ENCODE results near the gene HOXB3.

HOXB3 gene

GRCh38 chr17:48567646-48568354 is 22.2 kb downstream of the HOXB3 start:
- no peak for TF ChIP-seq CTCF (IDR thresholded peaks at IDR 0.05; ENCODE audit: control extremely low read depth, extremely low read depth, low read depth, missing control alignments)
- DNase-seq (ENCODE audit: extremely low spot score) = no peak
- POLR2A ChIA-PET = no interaction called here
- CTCF ChIA-PET = interaction anchor here (1.2 to 1.5 kb wide), 3 partner anchors 10 to 110 kb away, joined by 3 to 5 read pairs (median 4); partner anchors contain the start of gene HOXB4

DNA sequence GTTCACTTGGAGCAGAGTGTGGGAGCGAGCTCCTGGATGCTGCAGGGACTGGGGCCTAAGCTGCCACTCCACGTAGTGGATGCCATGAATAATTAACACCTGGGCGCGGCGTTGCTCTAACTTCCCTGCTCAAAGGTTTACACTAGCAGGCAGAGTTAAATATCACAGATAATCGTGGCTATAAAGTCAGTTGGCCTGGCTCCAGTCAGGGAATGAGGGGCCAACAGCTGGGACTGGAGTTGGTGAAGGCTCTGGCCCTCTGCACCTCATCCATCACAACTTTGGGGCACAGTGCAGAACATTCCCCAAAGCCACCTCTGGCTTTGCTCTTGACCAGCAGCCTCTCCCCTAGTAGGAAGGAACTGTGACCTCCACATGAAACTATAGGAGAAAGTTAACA is 22.8 kb downstream of the HOXB3 start:
- ChIA-PET POLR2A (no interaction called here), CTCF (interaction anchor here (1.2 to 1.5 kb wide), 3 partner anchors 11 to 110 kb away, joined by 3 to 5 read pairs (median 4); partner anchors contain the start of gene HOXB4)
- DNase-seq (ENCODE audit: extremely low spot score) = no peak
- TF ChIP-seq CTCF (IDR thresholded peaks at IDR 0.05; ENCODE audit: control extremely low read depth, extremely low read depth, low read depth, missing control alignments) = no peak

DNA sequence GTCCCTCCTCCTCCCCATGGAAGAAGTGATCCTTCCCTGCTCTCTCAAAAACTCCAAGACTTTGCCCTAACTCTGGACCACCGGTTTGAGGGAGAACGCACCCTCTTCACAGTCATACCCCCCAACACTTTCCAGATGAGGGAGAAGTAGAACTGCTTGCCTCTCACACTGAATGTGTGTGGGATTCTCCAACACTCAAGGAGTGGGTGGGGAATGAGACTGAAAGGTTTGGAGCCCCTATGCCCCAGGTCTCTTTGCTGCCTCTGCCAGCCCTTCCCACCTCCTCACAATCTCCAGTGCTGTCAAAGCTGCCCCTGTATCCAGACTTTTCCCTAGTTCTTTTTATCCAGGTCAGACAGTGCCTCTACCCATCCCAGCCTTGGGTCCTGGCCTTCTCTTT is 23.3 kb downstream of the HOXB3 start:
- no peak for DNase-seq (ENCODE audit: extremely low spot score)
- no peak for TF ChIP-seq CTCF (IDR thresholded peaks at IDR 0.05; ENCODE audit: control extremely low read depth, extremely low read depth, low read depth, missing control alignments)
- ChIA-PET POLR2A (no interaction called here), CTCF (interaction anchor here (0.9 to 1.5 kb wide), 3 partner anchors 9 to 66 kb away, joined by 3 to 5 read pairs (median 4); partner anchors contain the start of gene HOXB4)

DNA sequence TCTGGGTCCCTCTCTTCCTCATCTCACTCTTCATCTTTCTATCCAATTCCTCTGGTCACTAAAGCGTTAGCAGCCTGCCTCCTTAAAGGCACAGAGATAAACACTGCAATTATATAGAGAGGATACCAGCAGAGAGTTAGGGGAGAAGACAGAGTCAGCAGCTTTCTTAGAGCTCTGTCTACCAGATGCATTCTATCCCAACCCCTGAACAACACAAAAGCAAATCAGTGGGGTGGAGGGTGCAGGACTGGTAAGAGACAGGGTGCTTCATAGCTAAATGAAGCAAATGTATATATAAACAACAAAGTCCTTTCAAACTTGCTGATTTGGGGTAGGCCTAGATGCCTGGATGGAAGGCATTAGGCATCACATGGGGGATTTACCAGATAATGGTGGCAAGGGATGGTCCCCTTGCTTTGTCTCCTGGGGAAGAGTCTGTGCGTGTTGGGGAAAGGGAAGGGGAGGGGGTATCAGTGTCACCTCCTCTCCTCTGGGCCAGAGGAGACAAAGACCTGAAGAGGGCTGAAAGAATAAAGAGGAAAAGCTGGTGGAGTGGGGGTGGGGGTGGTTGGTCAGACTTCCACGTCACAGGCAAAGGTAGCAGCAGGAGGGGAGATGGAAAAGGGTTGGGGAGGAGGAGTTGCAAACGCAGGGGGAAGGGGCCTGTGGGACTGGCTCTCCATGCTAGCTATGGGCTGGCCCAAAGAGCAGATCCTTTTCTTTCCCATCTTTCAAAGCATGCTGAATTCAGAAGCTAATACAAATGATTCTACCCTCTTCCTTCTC is 23.9 kb downstream of the HOXB3 start:
- ChIA-PET POLR2A (no interaction called here), CTCF (interaction anchor here (0.9 kb wide), 1 partner anchor 9 kb away, joined by 3 read pairs; no protein-coding TSS in a partner anchor)
- no peak for TF ChIP-seq CTCF (IDR thresholded peaks at IDR 0.05; ENCODE audit: control extremely low read depth, extremely low read depth, low read depth, missing control alignments)
- no peak for DNase-seq (ENCODE audit: extremely low spot score)

DNA sequence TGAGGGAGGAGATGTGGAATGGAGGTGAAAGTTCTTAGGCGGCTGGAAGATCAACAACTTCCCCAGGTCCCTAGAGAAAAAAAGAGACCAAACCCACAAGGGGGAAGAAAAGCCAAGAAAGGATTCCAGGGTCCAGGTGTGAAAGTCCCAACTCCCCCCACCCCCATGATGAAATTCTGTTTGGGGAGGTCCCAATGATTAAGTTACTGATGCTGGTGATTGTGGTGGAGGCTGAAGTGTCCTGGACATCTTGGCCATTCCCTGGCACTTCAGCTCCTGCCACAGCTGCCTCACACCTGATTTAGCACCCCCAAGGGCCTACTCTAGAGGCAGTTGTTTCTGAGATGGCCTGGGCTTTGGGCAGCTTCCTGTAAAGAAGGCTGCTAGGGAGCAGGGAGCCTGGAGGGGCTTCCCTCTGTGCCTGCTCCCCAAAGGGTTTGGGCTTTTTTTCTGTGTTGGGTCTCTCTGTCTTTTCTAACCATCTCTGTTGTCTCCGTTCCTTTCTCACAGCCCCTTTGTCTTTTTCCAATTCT is 25.0 kb downstream of the HOXB3 start:
- ChIA-PET CTCF (no interaction called here), POLR2A (no interaction called here)
- TF ChIP-seq CTCF (IDR thresholded peaks at IDR 0.05; ENCODE audit: control extremely low read depth, extremely low read depth, low read depth, missing control alignments) = no peak
- DNase-seq (ENCODE audit: extremely low spot score) = no peak

- no peak for TF ChIP-seq CTCF (IDR thresholded peaks at IDR 0.05; ENCODE audit: control extremely low read depth, extremely low read depth, low read depth, missing control alignments)
- POLR2A ChIA-PET = no interaction called here
- DNase-seq (ENCODE audit: extremely low spot score) = no peak
- CTCF ChIA-PET = interaction anchor here (1.2 kb wide), 1 partner anchor 29 kb away, joined by 3 read pairs; the partner anchor contains the start of gene HOXB5
Observed at GRCh38 chr17:48564188-48565021, 25.6 kb downstream of the HOXB3 start.
